GM21576 (cell line): Measurements from ENCODE around the gene FANCM.

Experiments
- ATAC-seq: cut with Tn5 transposase; IDR thresholded peaks from one replicate; pipeline ENCODE4 v1.9.1; 2021; ENCODE audit warnings: mild to moderate bottlenecking, moderate library complexity; ENCODE audit not compliant: unreplicated experiment

Gene FANCM

GRCh38 chr14:45135659-45136395, at the start of gene FANCM:
TSS of gene FANCM (plus strand) at chr14:45135930. CDS start at chr14:45136032, 102 bp downstream.
- peak; percentile 36 for ATAC-seq

DNA sequence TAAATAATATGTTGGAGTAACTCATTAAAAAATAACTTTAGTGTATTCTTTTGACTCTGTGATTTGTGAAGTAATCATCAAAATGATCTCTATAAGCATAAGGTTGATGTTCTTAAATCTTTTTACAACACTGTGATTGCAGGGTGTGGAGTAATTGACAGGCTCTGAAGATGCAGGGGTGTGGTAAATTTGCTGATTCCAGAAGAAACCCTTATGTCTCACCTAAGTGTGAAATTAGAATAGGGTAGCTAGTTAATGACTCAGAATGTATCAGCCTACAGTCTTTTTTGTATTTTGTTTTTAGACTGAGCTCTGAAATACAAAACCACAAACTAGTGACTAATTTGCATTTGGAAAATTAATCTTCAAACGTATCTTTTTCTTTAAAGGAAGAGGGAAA, 45.9 kb upstream of the FANCM start:
- peak; percentile 54 for ATAC-seq

DNA sequence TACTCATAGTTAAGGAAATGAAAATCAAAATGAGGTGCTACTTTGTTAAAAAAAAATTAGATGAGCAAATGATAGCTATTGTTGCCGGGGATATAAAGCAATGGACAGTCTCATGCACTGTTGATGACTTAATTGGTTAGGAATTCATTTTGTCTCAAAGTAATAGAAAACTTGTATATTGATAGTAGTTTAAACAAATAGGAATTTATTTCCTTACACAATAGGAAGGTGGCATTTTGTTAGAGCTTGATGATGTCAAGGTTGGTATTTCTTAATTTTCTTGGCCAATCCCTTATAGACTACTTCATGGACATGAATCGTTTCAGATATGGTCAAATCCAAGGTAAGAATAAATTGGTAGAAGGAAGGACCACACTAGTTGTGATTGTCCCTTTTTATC, 44.0 kb upstream of the FANCM start:
- ATAC-seq, result no peak

DNA sequence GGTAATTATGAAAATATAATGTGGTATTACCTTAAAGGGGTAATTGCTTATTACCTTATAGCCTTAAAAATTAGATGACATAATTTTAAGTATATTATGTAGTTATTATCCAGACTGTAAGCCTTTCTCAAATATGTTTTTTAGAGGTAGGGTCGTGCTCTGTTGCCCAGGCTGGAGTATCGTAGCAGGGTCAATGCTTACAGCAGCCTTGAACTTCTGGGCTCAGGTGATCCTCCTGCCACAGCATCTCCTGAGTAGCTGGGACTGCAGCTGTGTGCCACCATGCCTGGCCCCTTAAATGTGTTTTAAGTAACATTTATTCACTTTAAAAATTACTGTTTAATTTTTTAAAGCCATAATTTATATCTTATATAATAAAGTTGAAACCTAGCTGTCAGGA, 41.5 kb upstream of the FANCM start:
- no peak for ATAC-seq

DNA sequence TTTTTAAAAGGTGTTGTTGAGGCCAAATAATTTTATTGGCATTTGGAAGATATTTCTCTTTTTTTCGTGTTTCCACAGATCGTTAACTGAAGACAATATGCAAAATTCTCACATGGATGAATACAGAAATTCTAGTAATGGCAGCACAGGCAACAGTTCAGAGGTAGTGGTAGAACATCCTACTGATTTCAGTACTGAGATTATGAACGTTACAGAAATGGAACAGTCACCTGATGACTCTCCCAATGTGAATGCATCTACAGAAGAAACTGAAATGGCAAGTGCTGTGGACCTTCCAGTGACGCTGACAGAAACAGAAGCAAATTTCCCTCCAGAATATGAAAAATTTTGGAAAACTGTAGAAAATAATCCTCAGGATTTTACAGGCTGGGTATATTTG, 40.6 kb upstream of the FANCM start:
- no peak for ATAC-seq

GRCh38 chr14:45096218-45096617, 39.5 kb upstream of the FANCM start:
- no peak for ATAC-seq

DNA sequence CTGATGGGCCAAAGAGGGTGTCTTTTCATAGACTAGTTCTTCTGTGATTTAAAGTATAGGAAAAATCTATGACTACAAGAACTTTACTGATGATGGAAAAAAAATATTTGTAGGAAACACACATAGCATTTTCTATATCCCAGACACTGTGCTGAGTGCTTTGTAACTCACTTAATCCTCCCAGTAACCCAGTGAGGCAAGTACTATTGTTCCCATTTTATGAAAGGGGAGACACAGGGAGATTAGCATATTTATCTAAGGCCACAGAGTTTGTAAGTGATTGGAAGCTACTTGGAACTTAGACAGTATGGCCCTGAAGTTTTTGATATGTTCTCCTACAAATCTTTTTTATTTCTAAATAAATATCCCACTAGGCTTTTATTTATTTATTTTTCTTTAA, 31.9 kb upstream of the FANCM start:
- no peak for ATAC-seq

- ATAC-seq, result no peak
Measured at GRCh38 chr14:45104561-45104960, 31.2 kb upstream of the FANCM start.

- no peak for ATAC-seq
Measured at GRCh38 chr14:45112896-45113781, 22.6 kb upstream of the FANCM start.

GRCh38 chr14:45114327-45114726, 21.4 kb upstream of the FANCM start:
- ATAC-seq, result no peak

DNA sequence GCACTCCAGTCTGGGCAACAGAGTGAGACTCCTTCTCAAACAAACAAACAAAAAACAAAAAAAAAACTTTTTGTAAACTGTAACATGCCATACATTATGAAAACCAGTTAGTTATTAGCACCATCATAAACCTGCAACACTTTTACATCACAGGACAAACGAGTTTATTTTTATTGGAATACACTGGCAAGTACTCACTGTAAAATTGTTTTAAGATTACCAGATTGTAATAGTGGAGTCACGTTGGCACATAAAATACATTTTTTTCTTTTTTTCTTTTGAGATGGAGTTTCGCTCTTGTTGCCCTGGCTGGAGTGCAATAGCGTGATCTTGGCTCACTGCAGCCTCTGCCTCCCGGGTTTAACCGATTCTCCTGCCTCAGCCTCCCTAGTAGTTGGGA, 17.1 kb upstream of the FANCM start:
- no peak for ATAC-seq

DNA sequence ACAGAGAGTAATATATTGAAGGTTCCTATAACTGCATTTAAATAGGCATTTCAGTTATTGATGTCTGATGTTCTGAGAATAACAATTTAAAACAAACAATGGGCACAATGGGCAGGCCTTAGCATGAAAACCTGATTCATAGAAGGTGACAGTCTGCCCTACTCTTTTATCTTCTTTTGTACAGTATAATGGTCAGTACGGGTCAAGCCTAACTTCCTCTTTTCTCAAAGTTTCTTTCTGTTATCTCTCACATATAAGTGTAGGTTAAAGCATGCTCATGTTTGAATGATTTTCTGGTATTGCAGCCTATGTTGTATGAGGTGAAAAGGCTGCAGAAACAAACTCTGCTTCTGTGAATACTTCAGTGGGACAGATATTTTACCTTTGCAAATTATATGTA, 15.6 kb upstream of the FANCM start:
- ATAC-seq, result no peak

- no peak for ATAC-seq
Measured at GRCh38 chr14:45123271-45123670, 12.5 kb upstream of the FANCM start.

DNA sequence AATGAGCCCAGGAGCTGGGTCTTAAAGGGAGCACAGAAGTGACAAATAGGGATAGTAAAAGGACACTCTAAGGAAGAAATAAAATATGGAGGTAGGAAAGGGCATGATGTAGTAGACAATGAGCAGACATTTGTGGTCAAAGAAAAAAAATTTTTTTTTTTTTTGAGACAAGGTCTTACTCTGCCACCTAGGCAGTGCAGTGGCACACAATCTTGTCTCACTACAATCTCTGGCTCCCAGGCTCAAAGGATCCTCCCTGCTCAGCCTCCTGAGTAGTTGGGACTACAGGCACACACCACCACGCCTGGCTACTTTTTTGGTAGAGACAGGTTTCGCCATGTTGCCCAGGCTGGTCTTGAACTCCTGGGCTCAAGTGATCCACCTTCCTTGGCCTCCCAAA, 10.0 kb upstream of the FANCM start:
- ATAC-seq, result no peak

- no peak for ATAC-seq
Measured at GRCh38 chr14:45128963-45129629, 6.6 kb upstream of the FANCM start.

- ATAC-seq, result no peak
Measured at GRCh38 chr14:45133683-45134050, 2.1 kb upstream of the FANCM start.

DNA sequence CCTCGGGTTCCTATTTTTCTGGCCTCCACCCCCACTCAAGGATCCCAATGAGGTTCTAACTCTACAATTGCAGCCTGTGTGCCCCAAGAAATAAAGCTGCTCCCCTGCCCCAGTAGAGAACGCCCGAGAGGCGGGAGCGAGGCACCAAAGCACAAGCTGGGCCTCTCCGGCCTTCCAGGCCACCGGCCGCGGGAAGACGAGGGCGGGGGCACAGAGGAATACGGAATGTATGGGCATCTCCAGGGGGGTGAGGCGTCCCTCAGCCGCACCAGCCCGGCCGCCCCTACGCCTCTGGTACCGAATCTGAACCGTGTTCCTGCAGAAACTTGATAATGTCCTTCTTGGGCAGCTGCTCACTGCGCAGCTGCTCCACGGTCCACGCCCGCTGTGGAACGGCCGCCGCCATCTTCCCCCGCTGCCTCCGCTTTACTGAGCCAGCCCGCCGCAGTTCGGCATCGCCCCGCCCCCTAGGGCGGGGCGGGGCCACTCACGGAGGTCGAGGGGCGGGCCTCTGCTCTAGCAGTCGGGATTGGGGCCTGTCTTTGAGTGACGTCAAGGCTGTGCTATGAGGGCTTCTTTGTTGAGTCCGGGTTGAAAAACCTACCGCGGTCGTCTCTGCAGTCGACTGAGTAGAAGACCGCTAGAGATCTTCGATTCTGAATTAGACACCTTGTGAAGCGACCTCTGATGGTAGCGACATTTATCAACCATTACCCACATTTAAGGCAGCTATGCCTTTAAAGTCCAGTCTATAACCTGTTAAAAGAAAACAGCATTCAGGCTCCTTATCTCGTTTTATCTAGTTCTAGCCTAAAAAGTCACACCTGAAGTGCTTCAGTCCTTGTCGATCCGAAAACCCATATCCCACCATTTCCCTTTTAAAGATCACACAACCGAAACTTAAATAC, 1.4 kb upstream of the FANCM start, which contains the start of gene FKBP3:
TSS of gene FKBP3 (minus strand) at position 431 of the 908 bp plus-strand sequence. CDS start at position 406, 25 bp downstream.
- ATAC-seq, result peak; percentile 89

DNA sequence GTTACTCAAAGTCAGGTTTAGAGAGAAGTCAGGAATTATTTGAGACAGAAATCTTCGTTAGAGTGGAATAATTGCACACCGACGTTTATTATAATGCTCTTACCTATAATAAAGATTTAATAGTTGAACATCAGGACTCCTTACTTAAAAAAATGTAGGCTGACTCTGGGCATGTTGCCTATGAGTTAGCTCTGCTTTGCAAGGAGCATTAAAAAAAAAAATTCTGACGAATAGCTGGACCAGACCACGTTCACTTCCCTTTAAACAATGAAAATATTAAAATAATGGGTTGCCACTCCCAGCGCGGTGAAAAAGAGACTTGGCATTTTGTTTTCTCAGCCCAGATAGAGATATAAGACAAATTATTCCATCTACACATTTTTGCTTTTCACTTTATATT, 574 bp upstream of the FANCM start:
- no peak for ATAC-seq

- ATAC-seq, result no peak
Measured at GRCh38 chr14:45136399-45136798, 669 bp downstream of the FANCM start.

GRCh38 chr14:45140661-45141187, 5.0 kb downstream of the FANCM start:
- ATAC-seq, result no peak
